Measurements from ENCODE around the gene CADPS2.

Gene CADPS2

GRCh38 chr7:122674502-122674901 lies 211.8 kb downstream of the CADPS2 start:
- Histone ChIP-seq H3K9me3 (ENCODE audit: insufficient read depth, low read length, severe bottlenecking) (no peaks in the 10 kb centered on the region), H3K27me3 (ENCODE audit: insufficient read depth, low read length, poor library complexity) (no peaks in the 10 kb centered on the region), H3K4me1 (ENCODE audit: insufficient read depth, low read length) (no peaks in the 10 kb centered on the region), H4K20me1 (ENCODE audit: insufficient read depth, low read length) (no peaks in the 10 kb centered on the region), H3K27ac (ENCODE audit: low read length) (no peak overlapping the region), H3K79me2 (ENCODE audit: insufficient read depth, low read length) (no peaks in the 10 kb centered on the region), H3K4me3 (ENCODE audit: low read depth in 1 of 2, low read length in 2 of 2) (no peak overlapping the region), H3K9ac (ENCODE audit: low read depth, low read length) (no peak overlapping the region), H3K36me3 (ENCODE audit: insufficient read depth, low read length) (no peaks in the 10 kb centered on the region), H3K4me2 (ENCODE audit: insufficient read depth, low read length) (no peak overlapping the region), H2AFZ (ENCODE audit: low read depth, low read length) (no peak overlapping the region)
- TF ChIP-seq CTCF (IDR thresholded peaks at IDR 0.05; ENCODE audit: borderline replicate concordance, extremely low read depth, low read length, poor library complexity, severe bottlenecking): no peak
- no peak for TF ChIP-seq EZH2 (IDR thresholded peaks at IDR 0.05; ENCODE audit: borderline replicate concordance, low read depth, low read length, severe bottlenecking)
- no peak for ATAC-seq (ENCODE audit: insufficient read depth, low read depth)
- no peak for DNase-seq

- DNase-seq: no peak
- no peak overlapping the region for H3K27ac ChIP-seq (ENCODE audit: low read length)
Measured at GRCh38 chr7:122673951-122674350, 212.3 kb downstream of the CADPS2 start.

DNA sequence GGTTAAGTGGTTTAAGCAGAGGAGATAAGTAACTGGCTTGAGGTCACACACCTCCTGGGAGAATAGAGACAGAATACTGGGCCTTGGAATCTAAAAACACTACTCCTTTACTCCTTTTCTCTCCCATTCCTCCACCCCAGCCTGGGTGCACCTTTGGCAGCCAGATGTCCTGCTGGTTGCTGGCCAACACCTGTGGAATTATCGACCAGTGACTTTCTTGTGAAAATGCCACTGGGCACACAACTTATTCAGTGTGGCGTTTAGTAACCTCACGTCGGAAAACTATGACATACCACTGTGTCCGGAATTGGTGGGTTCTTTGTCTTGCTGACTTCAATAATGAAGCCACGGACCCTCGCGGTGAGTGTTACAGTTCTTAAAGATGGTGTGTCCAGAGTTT lies 213.7 kb downstream of the CADPS2 start:
- ATAC-seq (ENCODE audit: insufficient read depth, low read depth) (no peak), DNase-seq (no peak)
- Histone ChIP-seq H3K4me1 (ENCODE audit: insufficient read depth, low read length) (no peaks in the 10 kb centered on the region), H3K4me2 (ENCODE audit: insufficient read depth, low read length) (no peak overlapping the region), H3K4me3 (ENCODE audit: low read depth in 1 of 2, low read length in 2 of 2) (no peak overlapping the region), H3K27ac (ENCODE audit: low read length) (no peak overlapping the region), H3K79me2 (ENCODE audit: insufficient read depth, low read length) (no peaks in the 10 kb centered on the region), H3K9ac (ENCODE audit: low read depth, low read length) (no peak overlapping the region), H2AFZ (ENCODE audit: low read depth, low read length) (no peak overlapping the region), H4K20me1 (ENCODE audit: insufficient read depth, low read length) (no peaks in the 10 kb centered on the region), H3K27me3 (ENCODE audit: insufficient read depth, low read length, poor library complexity) (no peaks in the 10 kb centered on the region), H3K36me3 (ENCODE audit: insufficient read depth, low read length) (no peaks in the 10 kb centered on the region), H3K9me3 (ENCODE audit: insufficient read depth, low read length, severe bottlenecking) (no peaks in the 10 kb centered on the region)
- no peak for TF ChIP-seq CTCF (IDR thresholded peaks at IDR 0.05; ENCODE audit: borderline replicate concordance, extremely low read depth, low read length, poor library complexity, severe bottlenecking)
- TF ChIP-seq EZH2 (IDR thresholded peaks at IDR 0.05; ENCODE audit: borderline replicate concordance, low read depth, low read length, severe bottlenecking): no peak

More at GRCh38 chr7:122673951-122674350, 212.3 kb downstream of the CADPS2 start:
- no peak for ATAC-seq (ENCODE audit: insufficient read depth, low read depth)
- no peaks in the 10 kb centered on the region for H3K36me3 ChIP-seq (ENCODE audit: insufficient read depth, low read length)
- no peaks in the 10 kb centered on the region for H3K9me3 ChIP-seq (ENCODE audit: insufficient read depth, low read length, severe bottlenecking)
- no peak overlapping the region for H3K4me3 ChIP-seq (ENCODE audit: low read depth in 1 of 2, low read length in 2 of 2)
- no peak overlapping the region for H2AFZ ChIP-seq (ENCODE audit: low read depth, low read length)
- H3K9ac ChIP-seq (ENCODE audit: low read depth, low read length): no peak overlapping the region
- no peaks in the 10 kb centered on the region for H3K4me1 ChIP-seq (ENCODE audit: insufficient read depth, low read length)
- H3K27me3 ChIP-seq (ENCODE audit: insufficient read depth, low read length, poor library complexity): no peaks in the 10 kb centered on the region
- H3K79me2 ChIP-seq (ENCODE audit: insufficient read depth, low read length): no peaks in the 10 kb centered on the region
- no peak overlapping the region for H3K4me2 ChIP-seq (ENCODE audit: insufficient read depth, low read length)
- no peak for TF ChIP-seq CTCF (IDR thresholded peaks at IDR 0.05; ENCODE audit: borderline replicate concordance, extremely low read depth, low read length, poor library complexity, severe bottlenecking)
- no peak for TF ChIP-seq EZH2 (IDR thresholded peaks at IDR 0.05; ENCODE audit: borderline replicate concordance, low read depth, low read length, severe bottlenecking)
- no peaks in the 10 kb centered on the region for H4K20me1 ChIP-seq (ENCODE audit: insufficient read depth, low read length)

- no peak overlapping the region for H3K4me3 ChIP-seq (ENCODE audit: low read depth in 1 of 2, low read length in 2 of 2)
- no peaks in the 10 kb centered on the region for H3K4me1 ChIP-seq (ENCODE audit: insufficient read depth, low read length)
- TF ChIP-seq CTCF (IDR thresholded peaks at IDR 0.05; ENCODE audit: borderline replicate concordance, extremely low read depth, low read length, poor library complexity, severe bottlenecking): no peak
- TF ChIP-seq EZH2 (IDR thresholded peaks at IDR 0.05; ENCODE audit: borderline replicate concordance, low read depth, low read length, severe bottlenecking): no peak
- no peak overlapping the region for H3K27ac ChIP-seq (ENCODE audit: low read length)
- H3K27me3 ChIP-seq (ENCODE audit: insufficient read depth, low read length, poor library complexity): no peaks in the 10 kb centered on the region
- H3K79me2 ChIP-seq (ENCODE audit: insufficient read depth, low read length): no peaks in the 10 kb centered on the region
- DNase-seq (no peak), ATAC-seq (ENCODE audit: insufficient read depth, low read depth) (no peak)
- H3K4me2 ChIP-seq (ENCODE audit: insufficient read depth, low read length): no peak overlapping the region
- no peak overlapping the region for H2AFZ ChIP-seq (ENCODE audit: low read depth, low read length)
- no peaks in the 10 kb centered on the region for H4K20me1 ChIP-seq (ENCODE audit: insufficient read depth, low read length)
- H3K9ac ChIP-seq (ENCODE audit: low read depth, low read length): no peak overlapping the region
- H3K36me3 ChIP-seq (ENCODE audit: insufficient read depth, low read length): no peaks in the 10 kb centered on the region
- H3K9me3 ChIP-seq (ENCODE audit: insufficient read depth, low read length, severe bottlenecking): no peaks in the 10 kb centered on the region
Measured at GRCh38 chr7:122663733-122664132, 222.5 kb downstream of the CADPS2 start.
